Activated T-helper 17 cell treated with anti-CD3 and anti-CD28 coated beads, Interleukin-2, amount 50 U/mL, for 72 hours (primary cell): ENCODE measurements around the gene MTHFS. TPM values are rescaled to one million over a fixed set of nuclear protein-coding genes. Genes with fewer than 3 reads are reported as not detected.

Source experiments
- ATAC-seq: fragments of 150-1000 bp; cut with Tn5 transposase; replicated peaks from 2 replicates; pipeline ENCODE4 v1.10.0; 2021; ENCODE audit warnings: mild to moderate bottlenecking, moderate library complexity
- H3K27ac Mint-ChIP-seq: one replicate; pipeline ENCODE4 v1.8.0; 2022; ENCODE audit warnings: mixed read lengths
- H3K27me3 Mint-ChIP-seq: one replicate; pipeline ENCODE4 v1.8.0; 2022; ENCODE audit warnings: mixed read lengths
- H3K36me3 Mint-ChIP-seq: one replicate; pipeline ENCODE4 v1.8.0; 2022; ENCODE audit warnings: low read depth, mild to moderate bottlenecking, mixed read lengths
- H3K4me1 Mint-ChIP-seq: one replicate; pipeline ENCODE4 v1.8.0; 2022; ENCODE audit warnings: mixed read lengths
- H3K4me3 Mint-ChIP-seq: one replicate; pipeline ENCODE4 v1.8.0; 2022; ENCODE audit warnings: mild to moderate bottlenecking, mixed read lengths
- H3K9me3 Mint-ChIP-seq: one replicate; pipeline ENCODE4 v1.8.0; 2022; ENCODE audit warnings: mixed read lengths
- total RNA-seq, 2 donors: library from RNA; stranded (reverse); gene quantifications; one replicate each; pipeline ENCODE4 v1.2.3, GENCODE V29; 2022

Gene MTHFS
- total RNA-seq, 2 donors from 2014 or later = 20.3 to 29.2 TPM

DNA sequence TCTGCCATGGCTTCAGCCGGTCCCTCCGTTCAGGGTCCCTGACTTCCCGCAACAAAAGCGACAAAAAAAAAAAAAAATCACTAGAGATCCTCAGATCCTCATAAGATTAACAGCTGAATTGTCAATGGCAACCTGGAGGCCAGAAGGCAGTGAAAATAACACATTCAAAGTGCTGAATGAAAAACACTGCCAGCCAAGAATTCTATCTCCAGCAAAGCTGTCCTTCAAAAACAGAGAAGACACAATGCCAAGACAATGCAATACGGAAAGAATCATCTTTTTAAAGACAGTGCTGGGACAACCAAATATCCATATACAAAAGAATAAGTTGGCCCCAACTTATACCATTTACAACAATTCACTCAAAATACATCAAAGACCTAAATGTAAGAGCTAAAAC lies 21.6 kb downstream of the MTHFS start:
- Mint-ChIP-seq H3K36me3 (peaks cover 96% of the 10 kb centered on the region), H3K4me3 (no peak overlapping the region), H3K9me3 (peaks cover 15% of the 10 kb centered on the region), H3K27ac (no peak overlapping the region), H3K4me1 (peaks cover 19% of the 10 kb centered on the region), H3K27me3 (no peaks in the 10 kb centered on the region)
- ATAC-seq = no peak

DNA sequence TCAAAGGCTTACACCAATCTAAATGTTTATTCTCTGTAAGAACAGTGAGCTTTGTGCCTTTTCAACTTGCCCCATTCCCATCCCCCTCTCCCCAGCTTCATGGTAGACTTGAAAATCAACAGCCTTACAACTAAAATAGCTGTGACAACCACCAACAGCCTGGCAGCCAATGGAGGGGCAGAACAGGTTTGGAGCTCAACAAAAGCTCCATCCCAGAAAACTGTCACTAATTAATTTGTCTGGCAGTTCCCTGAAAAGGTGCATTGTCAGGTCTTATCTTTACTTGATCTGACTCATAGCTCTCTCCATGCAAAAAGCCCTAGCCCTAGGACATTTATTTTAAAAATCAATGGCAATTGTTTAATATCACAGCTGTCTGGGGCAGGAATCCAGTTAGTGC lies 22.6 kb downstream of the MTHFS start:
- no peak overlapping the region for H3K4me3 Mint-ChIP-seq
- H3K36me3 Mint-ChIP-seq = peaks cover 89% of the 10 kb centered on the region
- peaks cover 15% of the 10 kb centered on the region for H3K9me3 Mint-ChIP-seq
- H3K27ac Mint-ChIP-seq = no peak overlapping the region
- no peak for ATAC-seq
- no peaks in the 10 kb centered on the region for H3K27me3 Mint-ChIP-seq
- H3K4me1 Mint-ChIP-seq = peaks cover 19% of the 10 kb centered on the region

- H3K36me3 Mint-ChIP-seq = peaks cover 88% of the 10 kb centered on the region
- peak overlapping the region; percentile 32 for H3K4me3 Mint-ChIP-seq
- H3K4me1 Mint-ChIP-seq = peaks cover 19% of the 10 kb centered on the region
- no peaks in the 10 kb centered on the region for H3K27me3 Mint-ChIP-seq
- H3K27ac Mint-ChIP-seq = peak overlapping the region; percentile 74
- ATAC-seq = peak; percentile 95
- H3K9me3 Mint-ChIP-seq = peaks cover 10% of the 10 kb centered on the region
Observed at GRCh38 chr15:79872358-79873017, 24.3 kb downstream of the MTHFS start.

GRCh38 chr15:79868554-79868953 lies 28.3 kb downstream of the MTHFS start:
- no peak overlapping the region for H3K27ac Mint-ChIP-seq
- H3K27me3 Mint-ChIP-seq = no peaks in the 10 kb centered on the region
- H3K36me3 Mint-ChIP-seq = peaks cover 80% of the 10 kb centered on the region
- no peak overlapping the region for H3K4me3 Mint-ChIP-seq
- peaks cover 19% of the 10 kb centered on the region for H3K4me1 Mint-ChIP-seq
- ATAC-seq = no peak
- no peaks in the 10 kb centered on the region for H3K9me3 Mint-ChIP-seq

DNA sequence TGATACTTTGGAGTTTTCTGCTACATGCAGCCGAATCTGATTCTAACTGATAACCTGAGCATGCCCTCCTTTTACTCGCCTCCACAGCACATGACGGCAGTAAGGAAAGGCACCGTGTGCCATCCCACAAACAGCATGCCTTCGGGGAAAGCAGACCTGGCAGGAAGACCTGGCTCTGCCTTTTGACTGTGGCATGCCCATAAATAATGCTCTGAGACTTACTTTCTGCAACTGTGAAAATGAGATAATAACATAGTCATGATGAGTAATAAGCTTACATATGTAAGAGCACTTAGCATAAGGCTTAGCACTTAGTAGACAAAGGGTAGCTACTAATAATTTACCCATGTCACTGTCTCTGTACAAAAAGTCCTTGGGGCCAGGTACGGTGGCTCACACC lies 32.9 kb downstream of the MTHFS start:
- no peaks in the 10 kb centered on the region for H3K27me3 Mint-ChIP-seq
- no peaks in the 10 kb centered on the region for H3K9me3 Mint-ChIP-seq
- peak; percentile 60 for ATAC-seq
- no peaks in the 10 kb centered on the region for H3K4me1 Mint-ChIP-seq
- H3K36me3 Mint-ChIP-seq = peaks cover 66% of the 10 kb centered on the region
- peak overlapping the region; percentile 10 for H3K27ac Mint-ChIP-seq
- H3K4me3 Mint-ChIP-seq = no peak overlapping the region

DNA sequence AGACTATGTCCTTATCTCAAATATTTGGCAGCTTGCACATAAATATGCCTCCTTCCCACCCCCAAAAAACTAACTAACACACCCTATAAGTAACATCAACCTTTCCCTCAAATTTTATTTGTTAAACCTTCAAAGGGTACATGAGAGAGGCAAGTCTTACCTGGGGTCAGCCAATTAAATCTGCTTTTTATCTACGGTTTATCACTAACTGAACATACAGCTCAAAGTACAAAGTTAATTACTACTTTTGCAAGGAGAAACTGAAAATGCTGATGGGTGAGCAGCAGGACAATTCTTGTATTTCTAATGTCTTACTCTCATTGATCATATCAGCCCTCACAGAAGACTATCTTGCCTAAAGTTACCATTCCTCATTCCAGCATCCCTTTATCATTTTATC lies 34.6 kb downstream of the MTHFS start:
- Mint-ChIP-seq H3K9me3 (no peaks in the 10 kb centered on the region), H3K27ac (no peak overlapping the region), H3K4me3 (no peak overlapping the region), H3K4me1 (no peaks in the 10 kb centered on the region), H3K27me3 (no peaks in the 10 kb centered on the region), H3K36me3 (peaks cover 52% of the 10 kb centered on the region)
- no peak for ATAC-seq

- Mint-ChIP-seq H3K4me3 (no peak overlapping the region), H3K27ac (no peak overlapping the region)
Observed at GRCh38 chr15:79860661-79861060, 36.2 kb downstream of the MTHFS start.

DNA sequence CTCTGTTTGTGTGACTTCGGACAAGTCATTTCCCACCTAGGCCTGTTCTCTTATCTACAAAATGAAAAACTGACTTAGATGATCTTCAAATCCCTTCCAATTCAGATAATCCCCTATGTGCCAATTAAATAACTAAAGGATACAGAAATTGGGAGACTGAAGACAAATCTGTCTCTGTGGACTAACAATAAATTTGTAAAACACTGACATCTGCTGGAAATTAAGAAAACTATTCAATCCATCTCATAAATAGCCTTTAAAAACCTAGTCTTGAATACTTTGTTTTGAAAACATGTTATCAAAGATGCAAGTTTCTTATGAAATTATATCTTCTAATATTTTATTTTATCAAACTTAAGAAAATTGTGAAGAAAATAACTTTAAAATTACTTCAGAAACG lies 38.3 kb downstream of the MTHFS start:
- Mint-ChIP-seq H3K4me1 (peaks cover 4% of the 10 kb centered on the region), H3K27ac (no peak overlapping the region), H3K27me3 (no peaks in the 10 kb centered on the region), H3K4me3 (no peak overlapping the region), H3K9me3 (no peaks in the 10 kb centered on the region), H3K36me3 (peaks cover 38% of the 10 kb centered on the region)
- no peak for ATAC-seq

More at GRCh38 chr15:79860661-79861060, 36.2 kb downstream of the MTHFS start:
- Mint-ChIP-seq H3K36me3 (peaks cover 45% of the 10 kb centered on the region), H3K4me1 (no peaks in the 10 kb centered on the region), H3K9me3 (no peaks in the 10 kb centered on the region), H3K27me3 (no peaks in the 10 kb centered on the region)
- no peak for ATAC-seq

GRCh38 chr15:79853492-79854328 lies 43.1 kb downstream of the MTHFS start:
- peak; percentile 98 for ATAC-seq
- Mint-ChIP-seq H3K27ac (peak overlapping the region; percentile 3), H3K9me3 (no peaks in the 10 kb centered on the region), H3K27me3 (no peaks in the 10 kb centered on the region), H3K4me1 (peaks cover 13% of the 10 kb centered on the region), H3K4me3 (no peak overlapping the region), H3K36me3 (peaks cover 29% of the 10 kb centered on the region)

GRCh38 chr15:79849789-79850188 lies 47.0 kb downstream of the MTHFS start:
- Mint-ChIP-seq H3K27ac (peak overlapping the region; percentile 11), H3K4me3 (no peak overlapping the region), H3K9me3 (no peaks in the 10 kb centered on the region), H3K36me3 (peaks cover 45% of the 10 kb centered on the region), H3K27me3 (no peaks in the 10 kb centered on the region), H3K4me1 (peaks cover 19% of the 10 kb centered on the region)
- ATAC-seq = no peak

DNA sequence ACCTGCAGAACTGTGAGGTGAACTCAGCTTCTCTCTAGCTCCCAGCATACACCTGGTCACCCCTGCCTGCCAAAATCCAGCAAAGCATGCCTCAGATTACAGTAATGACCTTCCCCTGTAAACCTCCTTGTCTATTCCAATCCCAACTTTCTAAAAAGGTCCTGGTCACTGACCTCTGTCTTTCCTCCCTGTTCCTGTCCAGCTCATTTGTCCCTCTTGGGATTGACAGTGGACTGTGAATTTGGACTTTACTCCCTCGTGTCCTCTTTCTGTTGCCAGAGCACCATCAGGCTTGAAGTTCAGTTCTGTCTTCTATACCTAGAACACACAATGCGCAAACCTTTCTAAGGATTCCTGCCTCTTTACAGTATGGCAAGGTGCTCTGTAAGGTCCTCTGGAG lies 50.3 kb downstream of the MTHFS start:
- Mint-ChIP-seq H3K4me3 (no peak overlapping the region), H3K9me3 (no peaks in the 10 kb centered on the region), H3K27me3 (no peaks in the 10 kb centered on the region), H3K4me1 (peaks cover 14% of the 10 kb centered on the region), H3K27ac (peak overlapping the region; percentile 77), H3K36me3 (peaks cover 67% of the 10 kb centered on the region)
- no peak for ATAC-seq

DNA sequence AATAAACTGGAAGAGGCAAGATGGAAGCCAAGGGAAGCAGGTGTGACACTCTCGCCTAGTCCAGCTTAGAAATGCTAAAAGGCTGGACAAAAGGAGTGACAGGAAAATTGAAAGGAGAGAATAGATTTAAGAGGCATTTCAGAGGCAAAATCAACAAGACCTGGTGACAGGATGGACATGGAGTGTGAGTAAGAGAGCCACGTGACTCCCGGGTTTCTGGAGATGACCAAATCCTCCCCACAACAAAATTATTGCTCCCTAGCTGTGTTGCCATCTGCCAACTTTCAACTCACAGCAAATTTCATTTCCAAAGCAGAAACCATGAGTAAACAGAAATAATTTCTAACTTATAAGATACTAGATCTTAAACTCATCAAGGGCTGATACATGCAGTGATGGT lies 52.6 kb downstream of the MTHFS start:
- Mint-ChIP-seq H3K4me1 (peaks cover 6% of the 10 kb centered on the region), H3K4me3 (no peak overlapping the region), H3K27ac (peak overlapping the region; percentile 23), H3K27me3 (no peaks in the 10 kb centered on the region), H3K9me3 (no peaks in the 10 kb centered on the region), H3K36me3 (peaks cover 77% of the 10 kb centered on the region)
- no peak for ATAC-seq

- H3K4me1 Mint-ChIP-seq = peaks cover 4% of the 10 kb centered on the region
- no peak overlapping the region for H3K4me3 Mint-ChIP-seq
Observed at GRCh38 chr15:79837846-79838245, 59.0 kb downstream of the MTHFS start.

DNA sequence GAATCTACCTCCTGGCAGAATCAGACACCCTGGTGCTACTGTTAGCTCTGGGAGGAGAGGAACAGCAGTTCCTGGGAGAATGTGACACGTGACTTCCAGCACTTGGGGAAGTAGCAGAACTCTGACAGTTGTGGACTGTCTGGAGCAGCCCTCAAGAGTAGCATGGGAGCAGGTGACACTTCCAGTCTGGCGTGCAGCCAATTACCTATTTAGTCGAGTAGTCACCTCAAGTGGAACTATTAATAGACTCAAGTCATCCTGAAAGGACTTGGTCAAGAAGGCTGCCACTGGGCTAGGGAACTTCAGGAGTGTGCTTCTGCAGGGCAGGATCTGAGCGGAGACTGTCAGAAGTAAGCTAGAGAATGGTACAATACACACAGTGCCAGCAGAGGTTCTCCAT lies 62.3 kb downstream of the MTHFS start:
- peaks cover 4% of the 10 kb centered on the region for H3K4me1 Mint-ChIP-seq
- no peaks in the 10 kb centered on the region for H3K9me3 Mint-ChIP-seq
- H3K36me3 Mint-ChIP-seq = peaks cover 37% of the 10 kb centered on the region
- no peak for ATAC-seq
- no peak overlapping the region for H3K27ac Mint-ChIP-seq
- no peaks in the 10 kb centered on the region for H3K27me3 Mint-ChIP-seq
- H3K4me3 Mint-ChIP-seq = no peak overlapping the region

More at GRCh38 chr15:79837846-79838245, 59.0 kb downstream of the MTHFS start:
- no peak for ATAC-seq
- H3K36me3 Mint-ChIP-seq = peaks cover 64% of the 10 kb centered on the region
- H3K27ac Mint-ChIP-seq = no peak overlapping the region
- H3K9me3 Mint-ChIP-seq = no peaks in the 10 kb centered on the region
- H3K27me3 Mint-ChIP-seq = no peaks in the 10 kb centered on the region
